Activated naive CD8-positive, alpha-beta T cell treated with anti-CD3 and anti-CD28 coated beads, Interleukin-2, amount 10 ng/mL, durations not matched to agents 7 days and 5 days (primary cell): ENCODE results near the gene ZNF99. TPM values are rescaled to one million over a fixed set of nuclear protein-coding genes. Genes with fewer than 3 reads are reported as not detected.
"Not testable (repeated sequence)": the region's sequence is repeated elsewhere in the genome, so short reads cannot be mapped to it uniquely, and the experiment has no call there.

ENCODE experiments used
- ATAC-seq: fragments of 150-1000 bp; cut with Tn5 transposase; one replicate; pipeline ENCODE4 v1.10.0; 2021; ENCODE audit warnings: low read depth, moderate library complexity
- POLR2A ChIA-PET: fragments of 350-600 bp; sonication (Branson Sonifier 250); formaldehyde crosslinking; loops from one replicate; lab custom pipeline; 2021; ENCODE audit warnings: antibody characterized with exemption; lab: Charles Lee
- DNase-seq: peaks from one replicate; pipeline ENCODE4 v3.0.0; 2021
- H3K27ac Mint-ChIP-seq: one replicate; pipeline ENCODE4 v1.8.0; 2022; ENCODE audit warnings: mild to moderate bottlenecking, mixed read lengths
- H3K27me3 Mint-ChIP-seq: one replicate; pipeline ENCODE4 v1.8.0; 2022; ENCODE audit warnings: mild to moderate bottlenecking, moderate library complexity, mixed read lengths
- H3K36me3 Mint-ChIP-seq: one replicate; pipeline ENCODE4 v1.8.0; 2021; ENCODE audit warnings: mild to moderate bottlenecking, mixed read lengths
- H3K4me1 Mint-ChIP-seq: one replicate; pipeline ENCODE4 v1.8.0; 2021; ENCODE audit warnings: mixed read lengths
- H3K4me3 Mint-ChIP-seq: one replicate; pipeline ENCODE4 v1.8.0; 2022; ENCODE audit warnings: mild to moderate bottlenecking, moderate library complexity, mixed read lengths
- H3K9me3 Mint-ChIP-seq: one replicate; pipeline ENCODE4 v1.8.0; 2021; ENCODE audit warnings: mixed read lengths
- total RNA-seq, 2 experiments: library from RNA; stranded (reverse); gene quantifications; one replicate each; pipeline ENCODE4 v1.2.3, GENCODE V29; 2021

The ZNF99 gene
- total RNA-seq, result not detected

- ATAC-seq, result no peak
- Mint-ChIP-seq H3K9me3 (peaks cover 12% of the 10 kb centered on the region), H3K27ac (no peak within 1 kb of the TSS), H3K4me3 (no peak within 1 kb of the TSS), H3K36me3 (no peaks in the 10 kb centered on the region), H3K4me1 (no peaks in the 10 kb centered on the region), H3K27me3 (no peaks in the 10 kb centered on the region)
- POLR2A ChIA-PET, result no interaction called here
- no peak for DNase-seq
These were observed at the start of gene ZNF99 for GRCh38 chr19:22783651-22784410. TSS of gene ZNF99 (minus strand) at chr19:22784151. CDS start at chr19:22784016, 135 bp downstream.

- DNase-seq, result no peak
- POLR2A ChIA-PET, result no interaction called here
- no peaks in the 10 kb centered on the region for H3K27me3 Mint-ChIP-seq
- no peaks in the 10 kb centered on the region for H3K4me1 Mint-ChIP-seq
- no peak within 1 kb of the TSS for H3K4me3 Mint-ChIP-seq
- ATAC-seq, result no peak
- no peaks in the 10 kb centered on the region for H3K36me3 Mint-ChIP-seq
- no peak within 1 kb of the TSS for H3K27ac Mint-ChIP-seq
- H3K9me3 Mint-ChIP-seq, result peaks cover 15% of the 10 kb centered on the region
These were observed 48.2 kb upstream of the ZNF99 start, which contains the start of gene ZNF723 for GRCh38 chr19:22832031-22832762. TSS of gene ZNF723 (plus strand) at chr19:22832291. CDS start at chr19:22832380, 89 bp downstream.

- POLR2A ChIA-PET, result no interaction called here
- DNase-seq, result no peak
- H3K4me3 Mint-ChIP-seq, result no peak overlapping the region
These were observed 47.3 kb upstream of the ZNF99 start for GRCh38 chr19:22831211-22831610.

GRCh38 chr19:22814124-22814523, 30.2 kb upstream of the ZNF99 start:
- Mint-ChIP-seq H3K9me3 (peaks cover 39% of the 10 kb centered on the region), H3K4me3 (no peak overlapping the region), H3K4me1 (no peaks in the 10 kb centered on the region), H3K36me3 (no peaks in the 10 kb centered on the region), H3K27me3 (no peaks in the 10 kb centered on the region), H3K27ac (no peak overlapping the region)
- ATAC-seq (no peak), DNase-seq (no peak)
- POLR2A ChIA-PET, result no interaction called here

More at GRCh38 chr19:22831211-22831610, 47.3 kb upstream of the ZNF99 start:
- H3K27me3 Mint-ChIP-seq, result no peaks in the 10 kb centered on the region
- no peak for ATAC-seq
- no peak overlapping the region for H3K27ac Mint-ChIP-seq
- peaks cover 13% of the 10 kb centered on the region for H3K9me3 Mint-ChIP-seq
- no peaks in the 10 kb centered on the region for H3K36me3 Mint-ChIP-seq
- H3K4me1 Mint-ChIP-seq, result no peaks in the 10 kb centered on the region

- ATAC-seq (no peak), DNase-seq (no peak)
- Mint-ChIP-seq H3K27me3 (no peaks in the 10 kb centered on the region), H3K4me3 (no peak overlapping the region), H3K27ac (no peak overlapping the region), H3K4me1 (no peaks in the 10 kb centered on the region), H3K36me3 (peaks cover 3% of the 10 kb centered on the region), H3K9me3 (peaks cover 21% of the 10 kb centered on the region)
- POLR2A ChIA-PET, result no interaction called here
These were observed 23.3 kb upstream of the ZNF99 start for GRCh38 chr19:22807061-22807835.

GRCh38 chr19:22806418-22806817, 22.5 kb upstream of the ZNF99 start:
- peaks cover 22% of the 10 kb centered on the region for H3K9me3 Mint-ChIP-seq
- H3K4me1 Mint-ChIP-seq, result no peaks in the 10 kb centered on the region
- no peaks in the 10 kb centered on the region for H3K27me3 Mint-ChIP-seq
- DNase-seq, result no peak
- H3K27ac Mint-ChIP-seq, result no peak overlapping the region
- POLR2A ChIA-PET, result no interaction called here
- H3K4me3 Mint-ChIP-seq, result no peak overlapping the region
- H3K36me3 Mint-ChIP-seq, result peaks cover 3% of the 10 kb centered on the region
- ATAC-seq, result no peak

- no peak for ATAC-seq
These were observed 13.1 kb upstream of the ZNF99 start for GRCh38 chr19:22797040-22797439.

GRCh38 chr19:22792863-22793262, 8.9 kb upstream of the ZNF99 start:
- H3K27ac Mint-ChIP-seq, ATAC-seq, DNase-seq, H3K36me3 Mint-ChIP-seq, POLR2A ChIA-PET, H3K4me3 Mint-ChIP-seq, H3K27me3 Mint-ChIP-seq, H3K4me1 Mint-ChIP-seq: not testable (repeated sequence)
- H3K9me3 Mint-ChIP-seq, result peaks cover 17% of the 10 kb centered on the region

More at GRCh38 chr19:22797040-22797439, 13.1 kb upstream of the ZNF99 start:
- POLR2A ChIA-PET, result no interaction called here
- no peak for DNase-seq
- no peak overlapping the region for H3K4me3 Mint-ChIP-seq
- H3K27ac Mint-ChIP-seq, result no peak overlapping the region
- H3K36me3 Mint-ChIP-seq, result no peaks in the 10 kb centered on the region
- H3K9me3 Mint-ChIP-seq, result peaks cover 30% of the 10 kb centered on the region
- H3K4me1 Mint-ChIP-seq, result no peaks in the 10 kb centered on the region
- no peaks in the 10 kb centered on the region for H3K27me3 Mint-ChIP-seq

GRCh38 chr19:22735911-22736645, 47.9 kb downstream of the ZNF99 start:
- Mint-ChIP-seq H3K36me3 (no peaks in the 10 kb centered on the region), H3K4me1 (no peaks in the 10 kb centered on the region), H3K27me3 (no peaks in the 10 kb centered on the region), H3K27ac (no peak overlapping the region), H3K4me3 (no peak overlapping the region), H3K9me3 (peaks cover 48% of the 10 kb centered on the region)
- DNase-seq (no peak), ATAC-seq (no peak)
- POLR2A ChIA-PET, result no interaction called here

- no peak overlapping the region for H3K4me3 Mint-ChIP-seq
- DNase-seq (no peak), ATAC-seq (no peak)
- H3K36me3 Mint-ChIP-seq, result no peaks in the 10 kb centered on the region
- no peaks in the 10 kb centered on the region for H3K27me3 Mint-ChIP-seq
- peaks cover 49% of the 10 kb centered on the region for H3K9me3 Mint-ChIP-seq
- POLR2A ChIA-PET, result no interaction called here
- H3K27ac Mint-ChIP-seq, result no peak overlapping the region
- H3K4me1 Mint-ChIP-seq, result no peaks in the 10 kb centered on the region
These were observed 50.3 kb downstream of the ZNF99 start for GRCh38 chr19:22733691-22734090.

GRCh38 chr19:22728214-22728613, 55.7 kb downstream of the ZNF99 start:
- H3K4me3 Mint-ChIP-seq, H3K27me3 Mint-ChIP-seq, ATAC-seq, H3K36me3 Mint-ChIP-seq, H3K4me1 Mint-ChIP-seq, POLR2A ChIA-PET, H3K27ac Mint-ChIP-seq, DNase-seq: not testable (repeated sequence)
- peaks cover 40% of the 10 kb centered on the region for H3K9me3 Mint-ChIP-seq

- POLR2A ChIA-PET, DNase-seq, H3K4me3 Mint-ChIP-seq, H3K27me3 Mint-ChIP-seq, H3K27ac Mint-ChIP-seq, H3K4me1 Mint-ChIP-seq, H3K36me3 Mint-ChIP-seq, ATAC-seq: not testable (repeated sequence)
- H3K9me3 Mint-ChIP-seq, result peaks cover 39% of the 10 kb centered on the region
These were observed 62.4 kb downstream of the ZNF99 start for GRCh38 chr19:22721533-22721932.

GRCh38 chr19:22708983-22709382, 75.0 kb downstream of the ZNF99 start:
- Mint-ChIP-seq H3K27me3 (no peaks in the 10 kb centered on the region), H3K27ac (no peak overlapping the region), H3K36me3 (no peaks in the 10 kb centered on the region), H3K9me3 (peaks cover 11% of the 10 kb centered on the region), H3K4me1 (no peaks in the 10 kb centered on the region), H3K4me3 (no peak overlapping the region)
- ATAC-seq (no peak), DNase-seq (no peak)
- POLR2A ChIA-PET, result no interaction called here
